T-helper 17 cell (primary cell): ENCODE measurements around the gene MGME1. TPM values are rescaled to one million over a fixed set of nuclear protein-coding genes. Genes with fewer than 3 reads are reported as not detected.
"Not testable (repeated sequence)": the region's sequence is repeated elsewhere in the genome, so short reads cannot be mapped to it uniquely, and the experiment has no call there.

Experiments
- ATAC-seq: fragments of 150-1000 bp; cut with Tn5 transposase; 2 replicates; pipeline ENCODE4 v1.10.0; 2021; ENCODE audit warnings: mild to moderate bottlenecking, moderate library complexity
- DNase-seq, 3 donors: peaks; one replicate each; pipeline versions ENCODE4 v3.0.0 to v3.0.0-alpha.2; 2020 to 2021
- H3K9me3 ChIP-seq: one replicate; pipeline ENCODE4 v1.7.0; 2013; ENCODE audit warnings: low read length, mild to moderate bottlenecking; ENCODE audit not compliant: control insufficient read depth, poor library complexity, severe bottlenecking
- H3K27ac Mint-ChIP-seq: one replicate; pipeline ENCODE4 v1.8.0; 2022; ENCODE audit warnings: mild to moderate bottlenecking, moderate library complexity, mixed read lengths
- H3K27me3 Mint-ChIP-seq: one replicate; pipeline ENCODE4 v1.8.0; 2022; ENCODE audit warnings: mixed read lengths
- H3K36me3 Mint-ChIP-seq: one replicate; pipeline ENCODE4 v1.8.0; 2022; ENCODE audit warnings: low read depth, mixed read lengths
- H3K4me1 Mint-ChIP-seq: one replicate; pipeline ENCODE4 v1.8.0; 2022; ENCODE audit warnings: mild to moderate bottlenecking, mixed read lengths
- H3K4me3 Mint-ChIP-seq: one replicate; pipeline ENCODE4 v1.8.0; 2022; ENCODE audit warnings: mild to moderate bottlenecking, moderate library complexity, mixed read lengths
- total RNA-seq, 4 donors: library from RNA in 2 of 4; stranded (reverse) in 2 of 4; gene quantifications; one replicate each; pipeline ENCODE4 v1.2.3 and lab custom pipeline; 2022 to 2026

MGME1 gene
- total RNA-seq, 2 donors from 2014 or later = 10.6 to 10.9 TPM

DNA sequence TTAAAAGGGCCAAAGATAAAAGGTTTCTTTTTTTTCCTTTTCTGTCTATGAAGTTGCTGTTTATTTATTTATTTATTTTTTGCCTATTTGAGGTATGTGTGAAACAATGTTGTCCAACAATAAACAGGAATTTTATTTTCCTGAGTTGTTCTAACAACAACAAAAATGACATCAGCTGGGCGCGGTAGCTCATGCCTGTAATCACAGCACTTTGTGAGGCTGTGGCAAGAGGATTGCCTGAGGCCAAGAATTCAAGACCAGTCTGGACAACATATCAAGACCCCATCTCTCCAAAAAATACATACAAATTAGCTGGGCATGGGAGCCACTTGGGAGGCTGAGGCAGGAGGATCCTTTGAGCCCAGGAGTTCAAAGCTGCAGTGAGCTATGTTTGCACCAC is 44.1 kb downstream of the MGME1 start:
- Mint-ChIP-seq H3K4me1 (peaks cover 4% of the 10 kb centered on the region), H3K27ac (no peak overlapping the region), H3K27me3 (peaks cover 5% of the 10 kb centered on the region), H3K36me3 (peaks cover 2% of the 10 kb centered on the region), H3K4me3 (no peak overlapping the region)
- DNase-seq = no peak
- H3K9me3 ChIP-seq = no peaks in the 10 kb centered on the region
- ATAC-seq = no peak

DNA sequence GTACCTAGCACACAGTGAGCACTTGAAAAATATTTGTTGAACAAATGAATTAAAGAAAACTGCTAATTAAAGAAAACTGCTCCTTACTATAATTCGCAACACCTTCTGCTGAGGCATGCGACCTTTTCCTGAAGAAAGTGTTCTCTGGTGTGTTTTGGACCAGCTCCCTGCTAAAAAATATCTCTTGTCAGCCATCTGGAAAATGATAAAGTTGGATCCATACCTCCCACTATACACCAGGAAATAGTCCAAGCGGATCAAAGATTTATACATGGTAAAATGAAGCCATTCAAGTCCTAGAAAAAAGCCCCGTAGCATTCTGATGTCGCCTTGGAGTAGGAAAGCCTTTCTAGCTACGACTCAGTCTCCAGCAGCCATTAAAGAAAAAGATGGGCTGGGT is 45.6 kb downstream of the MGME1 start:
- Mint-ChIP-seq H3K4me3 (no peak overlapping the region), H3K27ac (peak overlapping the region; percentile 60)

DNA sequence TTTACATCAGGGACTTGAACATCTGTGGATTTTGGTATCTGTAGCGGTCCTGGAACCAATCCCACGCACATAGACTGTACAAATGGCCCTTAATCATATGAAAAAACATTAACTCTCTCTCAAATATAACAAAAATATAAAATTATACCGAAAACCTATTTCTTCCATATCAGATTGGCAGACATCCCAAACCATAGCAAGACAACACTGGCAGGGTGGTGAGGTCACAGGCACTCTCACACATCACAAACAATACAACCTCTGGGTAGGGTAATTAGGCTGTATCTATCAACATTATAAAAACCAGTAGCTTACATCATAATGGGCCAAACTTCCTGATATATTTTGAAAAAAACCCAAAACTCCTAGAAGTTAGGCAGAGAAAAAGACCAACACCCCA is 48.0 kb downstream of the MGME1 start:
- ATAC-seq = no peak
- H3K36me3 Mint-ChIP-seq = peaks cover 2% of the 10 kb centered on the region
- H3K9me3 ChIP-seq = no peaks in the 10 kb centered on the region
- H3K27ac Mint-ChIP-seq = no peak overlapping the region
- DNase-seq = no peak
- no peak overlapping the region for H3K4me3 Mint-ChIP-seq
- H3K4me1 Mint-ChIP-seq = peaks cover 7% of the 10 kb centered on the region
- peaks cover 10% of the 10 kb centered on the region for H3K27me3 Mint-ChIP-seq

More for the DNA sequence above, 45.6 kb downstream of the MGME1 start:
- Mint-ChIP-seq H3K27me3 (peaks cover 5% of the 10 kb centered on the region), H3K36me3 (peaks cover 2% of the 10 kb centered on the region), H3K4me1 (peaks cover 7% of the 10 kb centered on the region)
- no peak for DNase-seq
- no peaks in the 10 kb centered on the region for H3K9me3 ChIP-seq
- no peak for ATAC-seq

DNA sequence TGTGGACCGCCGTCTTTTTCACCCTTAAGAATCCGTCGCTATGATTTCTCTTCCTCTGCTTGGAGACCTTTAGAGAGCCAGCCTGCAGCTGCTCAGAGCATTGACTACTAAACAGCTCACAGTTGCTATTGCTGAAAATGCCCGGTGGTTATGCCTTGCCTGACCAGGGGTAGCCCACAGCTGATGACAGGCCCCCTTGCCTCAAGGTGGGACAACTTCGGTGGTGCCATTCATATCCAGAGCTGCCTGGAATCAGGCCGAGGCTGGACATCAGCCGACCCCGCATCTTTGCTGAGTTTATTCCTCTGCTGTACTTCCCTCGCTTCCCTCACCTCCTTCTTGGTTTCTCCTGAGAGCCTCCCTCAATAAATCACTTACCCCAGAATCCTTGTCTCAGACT is 49.3 kb downstream of the MGME1 start:
- no peak overlapping the region for H3K27ac Mint-ChIP-seq
- H3K27me3 Mint-ChIP-seq = peaks cover 9% of the 10 kb centered on the region
- H3K4me3 Mint-ChIP-seq = no peak overlapping the region
- H3K4me1 Mint-ChIP-seq = peaks cover 3% of the 10 kb centered on the region
- H3K9me3 ChIP-seq = no peaks in the 10 kb centered on the region
- H3K36me3 Mint-ChIP-seq = no peaks in the 10 kb centered on the region
- DNase-seq (no peak), ATAC-seq (no peak)

DNA sequence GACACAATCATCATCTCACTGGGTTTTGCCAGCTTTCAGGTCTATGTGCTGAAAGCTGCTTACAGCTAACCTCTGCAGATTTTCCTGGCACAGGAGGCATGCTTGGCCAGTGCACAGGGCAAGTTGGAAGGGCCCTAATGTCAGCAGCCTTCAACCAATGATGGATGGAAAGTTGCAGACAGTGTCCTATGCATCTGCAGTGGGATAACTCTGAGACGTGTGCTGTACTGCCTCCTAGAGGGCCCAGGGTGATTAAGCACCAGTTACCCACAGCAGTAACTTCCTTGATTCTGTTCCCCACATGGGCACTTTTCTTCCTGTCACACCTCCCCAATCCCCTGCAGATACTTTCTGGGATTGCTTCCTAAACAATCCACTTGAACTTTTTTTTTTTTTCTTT is 50.2 kb downstream of the MGME1 start:
- no peak overlapping the region for H3K4me3 Mint-ChIP-seq
- no peaks in the 10 kb centered on the region for H3K36me3 Mint-ChIP-seq
- H3K4me1 Mint-ChIP-seq = peaks cover 3% of the 10 kb centered on the region
- ATAC-seq (peak; percentile 61), DNase-seq (no peak)
- H3K27ac Mint-ChIP-seq = no peak overlapping the region
- H3K9me3 ChIP-seq = no peaks in the 10 kb centered on the region
- peaks cover 9% of the 10 kb centered on the region for H3K27me3 Mint-ChIP-seq

DNA sequence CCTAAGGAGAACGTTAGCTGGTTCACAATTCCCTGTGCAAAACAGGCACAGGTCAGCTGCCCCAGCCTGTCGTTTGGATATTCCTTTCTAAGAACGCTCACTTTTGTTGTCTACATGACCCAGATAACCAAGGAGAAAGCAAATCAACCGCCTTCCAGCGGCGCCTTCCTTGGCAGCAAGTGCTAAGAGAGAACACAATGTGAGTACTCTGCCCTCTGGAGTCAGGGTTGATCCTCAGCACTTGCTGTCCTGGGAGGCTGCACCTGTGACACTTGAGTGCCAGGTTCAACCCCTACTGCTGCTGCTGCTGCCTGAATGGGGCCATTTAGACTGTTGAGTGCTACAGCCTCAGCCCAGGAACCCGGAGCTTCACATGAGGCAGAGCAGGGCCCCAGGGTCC is 52.1 kb downstream of the MGME1 start:
- H3K9me3 ChIP-seq = no peaks in the 10 kb centered on the region
- H3K4me1 Mint-ChIP-seq = peaks cover 3% of the 10 kb centered on the region
- DNase-seq = no peak
- no peak overlapping the region for H3K27ac Mint-ChIP-seq
- ATAC-seq = no peak
- no peaks in the 10 kb centered on the region for H3K36me3 Mint-ChIP-seq
- peaks cover 14% of the 10 kb centered on the region for H3K27me3 Mint-ChIP-seq
- no peak overlapping the region for H3K4me3 Mint-ChIP-seq

DNA sequence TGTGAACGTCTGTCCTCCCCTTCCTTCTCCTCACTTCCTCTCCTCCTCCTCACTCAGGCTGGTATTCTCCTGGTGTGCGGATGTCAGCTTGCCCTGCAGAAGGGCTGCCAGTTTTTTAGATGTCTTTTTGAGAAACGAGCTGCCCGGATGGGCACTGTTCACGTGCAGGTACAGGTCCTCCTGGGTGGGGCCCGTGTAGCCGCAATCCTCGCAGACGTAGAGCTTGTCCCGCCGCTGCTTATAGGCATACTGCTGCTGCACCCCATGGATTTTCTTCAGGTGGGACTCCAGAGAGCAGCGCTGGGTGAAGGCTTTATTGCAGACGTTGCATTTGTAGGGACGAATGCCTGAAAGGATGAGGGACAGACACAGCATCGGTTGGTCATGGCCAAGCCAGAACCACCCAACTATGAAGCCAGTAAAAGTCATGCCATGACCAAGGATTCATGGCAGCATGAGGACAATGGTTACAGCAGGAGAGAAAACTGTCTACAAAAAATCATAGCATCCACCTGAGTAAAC is 55.8 kb downstream of the MGME1 start:
- H3K27ac Mint-ChIP-seq = no peak overlapping the region
- no peak for ATAC-seq
- no peak overlapping the region for H3K4me3 Mint-ChIP-seq
- no peak for DNase-seq
- no peaks in the 10 kb centered on the region for H3K4me1 Mint-ChIP-seq
- no peaks in the 10 kb centered on the region for H3K36me3 Mint-ChIP-seq
- H3K9me3 ChIP-seq = no peaks in the 10 kb centered on the region
- H3K27me3 Mint-ChIP-seq = peaks cover 14% of the 10 kb centered on the region

DNA sequence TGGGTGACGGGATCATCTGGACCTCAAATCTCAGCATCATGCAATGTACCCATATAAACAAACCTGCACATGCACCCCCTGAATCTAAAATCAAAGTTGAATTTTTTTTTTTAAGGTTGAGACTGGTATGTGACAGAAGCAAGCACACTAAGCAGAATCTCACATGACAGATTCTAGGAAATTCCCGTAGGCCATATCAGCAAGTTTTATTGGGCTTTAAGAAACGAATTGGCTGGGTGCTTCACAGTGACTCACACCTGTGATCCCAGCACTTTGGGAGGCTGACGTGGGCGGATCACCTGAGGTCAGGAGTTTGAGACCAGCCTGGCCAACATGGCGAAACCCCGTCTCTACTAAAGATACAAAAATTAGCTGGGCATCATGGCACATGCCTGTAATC is 58.2 kb downstream of the MGME1 start:
- not testable (repeated sequence) for H3K9me3 ChIP-seq, H3K4me1 Mint-ChIP-seq, DNase-seq, H3K4me3 Mint-ChIP-seq, H3K27ac Mint-ChIP-seq, ATAC-seq, H3K36me3 Mint-ChIP-seq
- H3K27me3 Mint-ChIP-seq = peaks cover 14% of the 10 kb centered on the region

DNA sequence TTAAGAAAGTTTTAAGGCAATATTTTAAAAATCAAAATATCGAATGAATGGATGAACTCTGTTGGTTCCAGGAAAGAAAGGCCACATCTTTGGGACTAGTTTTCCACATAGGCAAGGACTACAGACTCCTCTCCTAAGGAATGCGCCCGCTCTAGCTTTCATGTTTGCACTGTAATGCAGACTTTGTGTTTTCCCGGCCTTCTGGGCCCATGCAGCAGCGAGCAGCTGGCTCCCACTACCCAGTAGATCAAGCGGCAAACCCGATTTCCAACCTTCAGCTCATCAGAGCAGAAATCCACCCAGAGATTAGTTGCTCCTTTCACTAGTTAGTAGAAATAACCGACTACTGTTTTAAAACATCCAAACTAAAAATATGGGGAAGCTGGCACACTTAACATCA is 61.2 kb downstream of the MGME1 start:
- DNase-seq = no peak
- Mint-ChIP-seq H3K27ac (no peak overlapping the region), H3K27me3 (peaks cover 31% of the 10 kb centered on the region), H3K4me1 (no peaks in the 10 kb centered on the region), H3K4me3 (no peak overlapping the region), H3K36me3 (peaks cover 2% of the 10 kb centered on the region)
- ATAC-seq = no peak
- H3K9me3 ChIP-seq = no peaks in the 10 kb centered on the region

DNA sequence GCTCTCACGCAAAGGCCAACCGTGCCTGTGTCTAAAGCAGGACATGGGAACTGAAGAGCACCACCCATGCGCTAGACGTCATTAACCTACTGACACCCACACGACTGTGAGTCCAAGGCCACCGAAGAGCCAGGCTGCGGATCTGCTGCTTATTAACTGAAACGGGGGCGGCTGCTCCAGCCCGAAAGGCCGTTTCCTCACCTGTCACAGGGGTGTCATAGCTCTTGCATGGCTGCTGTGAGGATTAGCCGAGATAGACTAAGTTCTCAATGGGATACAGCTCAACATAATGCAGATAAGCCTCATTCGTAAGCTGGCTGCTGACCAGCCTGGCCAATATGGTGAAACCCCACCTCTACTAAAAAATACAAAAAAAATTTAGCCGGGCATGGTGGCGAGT is 62.2 kb downstream of the MGME1 start:
- no peaks in the 10 kb centered on the region for H3K9me3 ChIP-seq
- H3K4me1 Mint-ChIP-seq = no peaks in the 10 kb centered on the region
- peaks cover 2% of the 10 kb centered on the region for H3K36me3 Mint-ChIP-seq
- no peak for DNase-seq
- no peak overlapping the region for H3K4me3 Mint-ChIP-seq
- no peak overlapping the region for H3K27ac Mint-ChIP-seq
- H3K27me3 Mint-ChIP-seq = peaks cover 31% of the 10 kb centered on the region
- ATAC-seq = no peak

DNA sequence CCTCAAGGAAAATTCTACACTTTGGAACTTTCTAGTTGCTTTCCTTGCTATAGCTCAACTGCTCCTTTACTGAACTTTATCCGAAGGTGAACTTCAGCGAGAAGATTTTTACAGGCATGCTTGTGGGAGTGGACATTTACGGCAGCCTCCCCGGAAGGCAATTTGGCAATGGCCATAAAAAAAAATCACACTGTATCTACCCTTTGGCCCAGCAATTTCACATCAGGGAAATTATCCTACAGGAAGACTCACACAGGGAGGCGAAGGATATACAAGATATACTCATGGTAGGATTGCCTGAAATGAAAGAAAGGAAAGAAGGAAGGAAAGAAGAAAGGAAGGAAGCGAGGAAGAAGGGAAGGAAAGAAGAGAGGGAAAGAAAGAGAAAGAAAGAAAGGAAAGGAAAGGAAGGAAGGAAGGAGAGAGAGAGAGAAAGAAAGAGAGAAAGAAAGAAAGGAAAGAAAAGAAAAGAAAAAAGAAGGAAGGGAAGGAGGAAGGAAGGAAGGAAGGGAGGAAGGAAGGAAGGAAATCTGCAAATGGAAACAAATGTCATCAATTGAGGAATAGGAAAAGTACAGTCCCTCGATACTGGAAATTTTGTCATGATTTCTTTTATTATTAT is 63.2 kb downstream of the MGME1 start:
- ATAC-seq = no peak
- H3K36me3 Mint-ChIP-seq = peaks cover 2% of the 10 kb centered on the region
- no peaks in the 10 kb centered on the region for H3K9me3 ChIP-seq
- H3K4me3 Mint-ChIP-seq = no peak overlapping the region
- peaks cover 31% of the 10 kb centered on the region for H3K27me3 Mint-ChIP-seq
- no peak for DNase-seq
- H3K27ac Mint-ChIP-seq = no peak overlapping the region
- H3K4me1 Mint-ChIP-seq = no peaks in the 10 kb centered on the region

DNA sequence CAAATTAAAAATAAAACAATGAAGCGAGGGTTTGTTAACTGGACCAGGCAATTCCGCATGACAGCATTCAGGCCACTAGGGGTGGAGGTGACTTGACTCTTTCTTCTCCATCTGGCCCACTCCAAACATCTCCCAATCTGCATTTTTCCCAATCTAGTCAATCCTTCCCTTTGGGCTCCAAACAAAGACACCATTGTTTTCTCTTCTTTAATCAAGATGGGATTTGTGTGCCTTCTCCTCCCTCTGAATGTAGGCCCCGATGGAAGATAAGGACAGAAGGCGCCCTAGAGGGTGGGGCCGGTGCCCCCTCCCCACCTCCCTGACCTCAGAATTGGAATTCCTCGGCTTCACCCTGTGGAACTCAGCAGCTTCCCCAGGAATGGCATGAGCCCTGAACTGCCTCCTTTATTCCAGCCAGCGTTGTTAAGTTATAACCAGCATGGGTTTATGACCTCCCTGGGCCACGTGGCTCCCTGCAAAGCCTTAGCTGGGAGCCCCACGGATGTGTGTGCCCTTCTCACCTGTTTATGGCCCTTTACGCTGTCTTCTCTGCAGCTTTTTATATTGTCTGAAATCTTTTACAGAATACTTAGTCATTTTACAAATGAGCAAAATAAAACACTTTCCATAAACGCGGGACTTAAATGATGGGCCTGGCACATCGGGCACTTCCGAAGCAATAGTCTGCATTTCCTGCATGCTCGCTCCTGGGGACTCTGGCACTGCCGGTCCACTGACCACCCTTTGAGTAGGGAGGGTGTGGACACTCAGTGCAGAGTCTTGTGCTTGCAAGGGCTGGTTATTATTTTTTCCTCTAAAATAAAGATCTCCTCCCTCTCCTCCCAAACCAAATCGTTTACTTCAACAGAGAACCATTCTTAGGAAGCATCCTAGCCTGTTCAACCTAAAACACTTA is 64.4 kb downstream of the MGME1 start:
- no peak for ATAC-seq
- Mint-ChIP-seq H3K4me3 (no peak overlapping the region), H3K27ac (no peak overlapping the region), H3K4me1 (no peaks in the 10 kb centered on the region), H3K27me3 (peaks cover 39% of the 10 kb centered on the region), H3K36me3 (peaks cover 2% of the 10 kb centered on the region)
- no peak for DNase-seq
- H3K9me3 ChIP-seq = no peaks in the 10 kb centered on the region

DNA sequence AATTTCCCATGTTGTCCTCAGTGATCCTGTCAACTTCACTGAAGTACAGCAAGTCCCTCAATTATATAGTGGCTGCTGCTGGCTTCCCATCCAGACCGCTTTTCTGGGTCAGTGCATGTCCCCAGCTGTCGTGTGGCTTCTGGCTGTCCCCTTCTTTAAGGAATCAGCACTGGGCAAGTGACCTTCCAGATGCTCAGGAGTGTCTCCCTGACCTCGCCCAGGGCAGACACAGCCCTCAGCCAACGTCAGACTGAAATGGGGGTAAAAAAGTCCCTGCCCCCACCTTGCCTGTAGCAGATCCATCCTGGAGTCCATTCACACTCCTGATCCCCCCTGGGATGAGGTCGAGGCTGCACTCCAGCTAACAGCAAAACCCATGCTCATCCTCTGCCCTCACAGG is 65.2 kb downstream of the MGME1 start:
- peaks cover 47% of the 10 kb centered on the region for H3K27me3 Mint-ChIP-seq
- ATAC-seq (no peak), DNase-seq (no peak)
- peaks cover 2% of the 10 kb centered on the region for H3K36me3 Mint-ChIP-seq
- H3K9me3 ChIP-seq = no peaks in the 10 kb centered on the region
- no peak overlapping the region for H3K4me3 Mint-ChIP-seq
- H3K4me1 Mint-ChIP-seq = no peaks in the 10 kb centered on the region
- H3K27ac Mint-ChIP-seq = no peak overlapping the region
